Ectodermal cell (in vitro differentiated cells): ENCODE data around the gene IQGAP3.
"Not testable (repeated sequence)": the region's sequence is repeated elsewhere in the genome, so short reads cannot be mapped to it uniquely, and the experiment has no call there.

Experiments used
- H3K27ac ChIP-seq: 2 replicates; pipeline ENCODE4 v1.7.0; 2013; ENCODE audit warnings: mild to moderate bottlenecking, low read depth, low read length; ENCODE audit not compliant: insufficient read depth, poor library complexity, severe bottlenecking
- H3K27me3 ChIP-seq: 2 replicates; pipeline ENCODE4 v1.7.0; 2013; ENCODE audit warnings: mild to moderate bottlenecking, low read length; ENCODE audit not compliant: insufficient read depth, control insufficient read depth, poor library complexity, severe bottlenecking
- H3K36me3 ChIP-seq: one replicate; pipeline ENCODE4 v1.7.0; 2013; ENCODE audit warnings: low read length; ENCODE audit not compliant: control insufficient read depth, insufficient read depth
- H3K4me1 ChIP-seq: one replicate; pipeline ENCODE4 v1.7.0; 2013; ENCODE audit warnings: low read length; ENCODE audit not compliant: control insufficient read depth, insufficient read depth
- H3K4me3 ChIP-seq: 2 replicates; pipeline ENCODE4 v1.7.0; 2013; ENCODE audit warnings: low read depth, low read length, control low read depth; ENCODE audit not compliant: insufficient read depth
- H3K9me3 ChIP-seq: 2 replicates; pipeline ENCODE4 v1.7.0; 2013; ENCODE audit warnings: mild to moderate bottlenecking, low read length, moderate library complexity; ENCODE audit not compliant: control insufficient read depth
- WGBS, 2 experiments: methylation state at CpG; one replicate each; pipeline ENCODE4 v1.1.7; 2013; ENCODE audit warnings: missing lambda C conversion rate in 2 of 2; 5-methylcytosine and 5-hydroxymethylcytosine counted together

IQGAP3 gene

DNA sequence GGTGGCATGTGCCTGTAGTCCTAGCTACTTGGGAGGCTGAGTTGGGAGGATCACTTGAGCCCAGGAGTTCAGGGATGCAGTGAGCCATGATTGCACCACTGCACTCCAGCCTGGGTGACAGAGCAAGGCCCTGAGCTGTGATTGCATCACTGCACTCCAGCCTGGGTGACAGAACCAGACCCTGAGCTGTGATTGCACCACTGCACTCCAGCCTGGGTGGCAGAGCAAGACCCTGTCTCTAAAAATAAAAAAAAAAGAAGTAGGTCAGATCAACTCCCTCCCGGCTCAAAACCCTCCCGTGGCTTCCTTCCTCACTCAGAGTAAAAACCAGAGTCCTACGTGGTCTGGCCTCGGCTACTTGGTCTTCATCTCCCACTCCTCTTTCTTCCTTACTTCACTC is 19.4 kb downstream of the IQGAP3 start:
- WGBS, 2 experiments: 91 to 97% methylated on average over 4 of the region's 4 CpGs
- not testable (repeated sequence) for H3K9me3 ChIP-seq, H3K4me3 ChIP-seq, H3K27me3 ChIP-seq, H3K4me1 ChIP-seq, H3K27ac ChIP-seq
- H3K36me3 ChIP-seq: peaks cover 23% of the 10 kb centered on the region

- Histone ChIP-seq H3K4me1 (no peaks in the 10 kb centered on the region), H3K9me3 (no peaks in the 10 kb centered on the region), H3K27me3 (no peaks in the 10 kb centered on the region), H3K4me3 (no peak overlapping the region), H3K36me3 (peaks cover 25% of the 10 kb centered on the region), H3K27ac (no peak overlapping the region)
- WGBS, 2 experiments: 67 to 74% methylated on average over 5 of the region's 5 CpGs
Measured at GRCh38 chr1:156552518-156552917, 19.8 kb downstream of the IQGAP3 start.

DNA sequence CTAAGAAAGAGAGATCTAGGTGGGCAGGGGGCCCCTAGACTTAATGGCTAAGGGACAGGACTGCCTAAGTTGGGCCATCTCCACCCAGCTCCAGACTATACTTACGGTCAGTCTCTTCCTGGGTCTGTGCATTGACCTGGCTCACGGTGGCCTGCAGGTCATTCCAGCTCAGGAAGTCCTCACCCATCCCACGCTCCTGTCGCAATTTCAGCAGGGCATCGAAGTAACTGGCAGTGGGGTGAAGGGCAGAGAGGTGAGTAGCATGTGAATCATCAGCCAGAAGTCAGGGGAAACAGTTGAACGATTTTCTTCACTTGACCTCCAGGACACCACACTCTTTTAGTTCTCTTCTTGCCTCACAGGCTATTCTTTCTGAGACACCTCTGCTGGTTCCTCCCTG is 20.5 kb downstream of the IQGAP3 start:
- WGBS, 2 experiments: 94 to 95% methylated on average over 6 of the region's 6 CpGs
- no peaks in the 10 kb centered on the region for H3K4me1 ChIP-seq
- peaks cover 25% of the 10 kb centered on the region for H3K36me3 ChIP-seq
- no peaks in the 10 kb centered on the region for H3K27me3 ChIP-seq
- H3K4me3 ChIP-seq: no peak overlapping the region
- H3K9me3 ChIP-seq: no peaks in the 10 kb centered on the region
- H3K27ac ChIP-seq: no peak overlapping the region

GRCh38 chr1:156551066-156551643 is 21.2 kb downstream of the IQGAP3 start:
- no peak overlapping the region for H3K27ac ChIP-seq
- no peak overlapping the region for H3K4me3 ChIP-seq
- H3K4me1 ChIP-seq: no peaks in the 10 kb centered on the region
- no peaks in the 10 kb centered on the region for H3K27me3 ChIP-seq
- 92 to 95% methylated on average over 3 of the region's 3 CpGs for WGBS, 2 experiments
- H3K9me3 ChIP-seq: no peaks in the 10 kb centered on the region
- peaks cover 19% of the 10 kb centered on the region for H3K36me3 ChIP-seq

GRCh38 chr1:156550346-156550745 is 22.0 kb downstream of the IQGAP3 start:
- Histone ChIP-seq H3K4me3 (no peak overlapping the region), H3K27ac (no peak overlapping the region), H3K4me1 (no peaks in the 10 kb centered on the region), H3K27me3 (no peaks in the 10 kb centered on the region), H3K36me3 (peaks cover 14% of the 10 kb centered on the region), H3K9me3 (no peaks in the 10 kb centered on the region)
- 84% methylated on average over 5 of the region's 5 CpGs for WGBS, 2 experiments

DNA sequence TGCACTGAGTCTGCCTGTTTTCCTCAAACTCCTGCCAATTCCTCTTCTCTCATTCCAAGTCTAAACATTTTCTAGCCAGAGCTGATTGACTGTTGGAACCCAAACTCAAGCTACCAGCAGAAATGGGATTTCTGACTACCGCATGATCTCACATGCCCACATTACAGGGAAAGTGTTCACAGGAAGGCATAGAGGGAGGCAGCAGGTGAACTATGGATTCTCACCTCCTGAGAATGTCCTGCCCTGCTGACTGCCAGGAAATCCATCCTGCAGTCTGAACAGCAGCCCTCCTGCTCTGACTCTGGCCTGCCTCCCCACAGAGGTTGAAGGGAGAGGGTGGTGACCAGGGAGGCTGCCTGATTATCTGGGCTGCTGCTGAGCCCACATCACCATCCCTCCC is 22.5 kb downstream of the IQGAP3 start:
- Histone ChIP-seq H3K4me1 (no peaks in the 10 kb centered on the region), H3K9me3 (no peaks in the 10 kb centered on the region), H3K27ac (no peak overlapping the region), H3K27me3 (no peaks in the 10 kb centered on the region), H3K4me3 (no peak overlapping the region), H3K36me3 (peaks cover 14% of the 10 kb centered on the region)
- 96 to 98% methylated on average over 1 of the region's 1 CpG for WGBS, 2 experiments

DNA sequence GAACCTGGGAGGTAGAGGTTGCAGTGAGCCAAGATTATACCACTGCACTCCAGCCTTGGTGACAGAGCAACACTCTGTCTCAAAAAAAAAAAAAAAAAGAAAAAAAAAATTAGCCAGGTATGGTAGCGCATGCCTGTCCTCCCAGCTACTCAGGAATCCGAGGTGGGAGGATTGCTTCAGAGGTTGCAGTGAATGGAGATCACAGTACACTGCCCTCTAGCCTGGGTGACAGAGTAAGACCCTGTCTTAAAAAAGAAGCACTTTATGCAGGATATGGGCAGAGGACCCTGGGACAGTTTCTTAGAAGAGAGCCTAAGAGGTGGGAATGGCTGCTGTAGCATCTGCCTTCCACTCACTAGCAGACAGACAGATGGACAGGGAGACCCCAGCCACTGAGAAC is 23.0 kb downstream of the IQGAP3 start:
- no peak overlapping the region for H3K4me3 ChIP-seq
- no peaks in the 10 kb centered on the region for H3K4me1 ChIP-seq
- H3K9me3 ChIP-seq: no peaks in the 10 kb centered on the region
- H3K36me3 ChIP-seq: peaks cover 12% of the 10 kb centered on the region
- 89 to 90% methylated on average over 2 of the region's 2 CpGs for WGBS, 2 experiments
- H3K27me3 ChIP-seq: no peaks in the 10 kb centered on the region
- no peak overlapping the region for H3K27ac ChIP-seq

GRCh38 chr1:156547982-156548381 is 24.4 kb downstream of the IQGAP3 start:
- Histone ChIP-seq H3K4me1 (no peaks in the 10 kb centered on the region), H3K36me3 (peaks cover 7% of the 10 kb centered on the region), H3K4me3 (no peak overlapping the region), H3K9me3 (no peaks in the 10 kb centered on the region), H3K27ac (no peak overlapping the region), H3K27me3 (no peaks in the 10 kb centered on the region)
- WGBS, 2 experiments: 94 to 96% methylated on average over 9 of the region's 9 CpGs

- no peak overlapping the region for H3K4me3 ChIP-seq
- no peaks in the 10 kb centered on the region for H3K9me3 ChIP-seq
- H3K4me1 ChIP-seq: no peaks in the 10 kb centered on the region
- 93 to 97% methylated on average over 3 to 4 of the region's 4 CpGs for WGBS, 2 experiments
- no peak overlapping the region for H3K27ac ChIP-seq
- H3K36me3 ChIP-seq: peaks cover 7% of the 10 kb centered on the region
- no peaks in the 10 kb centered on the region for H3K27me3 ChIP-seq
Measured at GRCh38 chr1:156547434-156547833, 24.9 kb downstream of the IQGAP3 start.

- H3K27ac ChIP-seq: no peak overlapping the region
- no peaks in the 10 kb centered on the region for H3K27me3 ChIP-seq
- H3K4me1 ChIP-seq: no peaks in the 10 kb centered on the region
- 89 to 92% methylated on average over 3 of the region's 3 CpGs for WGBS, 2 experiments
- H3K4me3 ChIP-seq: no peak overlapping the region
- peaks cover 7% of the 10 kb centered on the region for H3K36me3 ChIP-seq
- no peaks in the 10 kb centered on the region for H3K9me3 ChIP-seq
Measured at GRCh38 chr1:156546267-156546666, 26.1 kb downstream of the IQGAP3 start.

GRCh38 chr1:156544592-156545102 is 27.7 kb downstream of the IQGAP3 start:
- Histone ChIP-seq H3K27me3 (no peaks in the 10 kb centered on the region), H3K27ac (no peak overlapping the region), H3K4me3 (no peak overlapping the region), H3K9me3 (no peaks in the 10 kb centered on the region), H3K4me1 (no peaks in the 10 kb centered on the region), H3K36me3 (peaks cover 15% of the 10 kb centered on the region)
- 96 to 98% methylated on average over 3 of the region's 3 CpGs for WGBS, 2 experiments
